Panc1 (cell line): ENCODE measurements around the gene ABLIM2. TPM values are rescaled to one million over a fixed set of nuclear protein-coding genes. Genes with fewer than 3 reads are reported as not detected.

Experiments used
- ATAC-seq: fragments of 200-7000 bp; cut with Tn5 transposase; 2 replicates; pipeline ENCODE4 v1.9.1; 2020; ENCODE audit warnings: mild to moderate bottlenecking, moderate library complexity
- BruUV-seq: library from RNA; stranded (reverse); fragments of 400-500 nt; replicated peaks from 2 replicates; lab custom pipeline; 2021; lab: Mats Ljungman, UMichigan
- CTCF ChIA-PET: fragments of 300-600 bp; sonication (Branson Sonifier 250); formaldehyde crosslinking; loops from one replicate; lab custom pipeline; 2022; ENCODE audit warnings: antibody characterized with exemption; lab: Charles Lee
- POLR2A ChIA-PET: fragments of 300-600 bp; sonication (Branson Sonifier 250); formaldehyde crosslinking; loops from one replicate; lab custom pipeline; 2022; ENCODE audit warnings: antibody characterized with exemption; lab: Charles Lee
- DNase-seq: peaks from one replicate; pipeline ENCODE4 v3.0.0-alpha.2; 2010; ENCODE audit warnings: low read depth, low spot score
- H3K27ac ChIP-seq: 2 replicates; pipeline ENCODE4 v1.5.1; 2011; ENCODE audit warnings: mild to moderate bottlenecking, low read length, inconsistent platforms
- H3K27me3 ChIP-seq: fragments of 200-500 bp; sonication (Bioruptor generic); 2 replicates; pipeline ENCODE4 v1.6.0; 2014; ENCODE audit warnings: low read length, inconsistent platforms; ENCODE audit not compliant: control insufficient read depth, insufficient read depth
- H3K36me3 ChIP-seq: fragments of 200-500 bp; sonication (Bioruptor generic); 2 replicates; pipeline ENCODE4 v1.5.1; 2014; ENCODE audit warnings: inconsistent platforms, mild to moderate bottlenecking, low read length, moderate library complexity; ENCODE audit not compliant: control insufficient read depth, insufficient read depth
- H3K4me1 ChIP-seq: 2 replicates; pipeline ENCODE4 v1.5.1; 2011; ENCODE audit warnings: inconsistent platforms, mild to moderate bottlenecking, low read length, moderate library complexity; ENCODE audit not compliant: control insufficient read depth, insufficient read depth
- H3K4me3 ChIP-seq, 2 experiments: 2 replicates each; pipeline ENCODE4 v1.5.1; 2011 to 2012; ENCODE audit warnings: low read depth in 2 of 2, low read length in 2 of 2, mild to moderate bottlenecking in 2 of 2, inconsistent platforms in 1 of 2, moderate library complexity in 1 of 2
- H3K9me3 ChIP-seq: fragments of 200-500 bp; sonication (Bioruptor generic); 2 replicates; pipeline ENCODE4 v1.5.1; 2014; ENCODE audit warnings: low read depth, mild to moderate bottlenecking, inconsistent platforms, low read length, moderate library complexity; ENCODE audit not compliant: control insufficient read depth, insufficient read depth
- CTCF ChIP-seq: fragments of 450-650 bp; IDR thresholded peaks from 2 replicates; pipeline ENCODE4 v1.5.1; 2017; ENCODE audit warnings: mild to moderate bottlenecking
- POLR2AphosphoS5 ChIP-seq: IDR thresholded peaks from 2 replicates; pipeline ENCODE4 v1.6.1; 2012; ENCODE audit warnings: mild to moderate bottlenecking, low read depth, low read length, moderate library complexity
- REST ChIP-seq, 2 experiments: IDR thresholded peaks; 2 replicates each; pipeline ENCODE4 v1.6.1; 2011 to 2012; ENCODE audit warnings: low read depth in 2 of 2, control low read depth in 1 of 2, low read length in 1 of 2, mild to moderate bottlenecking in 1 of 2, moderate library complexity in 1 of 2; ENCODE audit not compliant: insufficient read depth in 1 of 2
- SIN3A ChIP-seq: IDR thresholded peaks from 2 replicates; pipeline ENCODE4 v1.6.1; 2012; ENCODE audit warnings: low read depth, mild to moderate bottlenecking, low read length, moderate library complexity, borderline replicate concordance; ENCODE audit not compliant: insufficient read depth
- TCF7L2 ChIP-seq: IDR thresholded peaks from 2 replicates; pipeline ENCODE4 v1.6.1; 2011; ENCODE audit warnings: mild to moderate bottlenecking, low read depth, low read length, inconsistent platforms
- in situ Hi-C: cut with HindIII; loops from 2 replicates; pipeline ENCODE4 v1.10.0; 2016; ENCODE audit warnings: low sequenced_read_pairs, low pct_unique_long_range_greater_than_20kb
- intact Hi-C: fragments of 100-400 bp; cut with micrococcal nuclease; formaldehyde crosslinking; loops from one replicate; pipeline ENCODE4 v1.10.0; 2022; ENCODE audit not compliant: unreplicated experiment
- total RNA-seq: library from RNA; stranded (reverse); gene quantifications from one replicate; pipeline ENCODE4 v1.2.1, GENCODE V29; 2021; ENCODE audit not compliant: unreplicated experiment

ABLIM2 gene
- total RNA-seq, 1 experiment from 2014 or later: 0.64 TPM

- no peaks in the 10 kb centered on the region for H3K36me3 ChIP-seq
- intact Hi-C loops: no loop called here
- no TSS peak for BruUV-seq
- DNase-seq (no peak), ATAC-seq (no peak)
- no peak overlapping the region for H3K4me3 ChIP-seq
- ChIA-PET CTCF (no interaction called here), POLR2A (interaction anchor here (0.5 kb wide), 1 partner anchor 237 kb away, joined by 3 read pairs; no protein-coding TSS in a partner anchor)
- no peak overlapping the region for H3K27ac ChIP-seq
- H3K9me3 ChIP-seq: no peaks in the 10 kb centered on the region
- no peak for TF ChIP-seq SIN3A
- in situ Hi-C loops: no loop called here
- H3K4me1 ChIP-seq: peaks cover 5% of the 10 kb centered on the region; the same call in 1 of the 2 replicates
- H3K27me3 ChIP-seq: no peaks in the 10 kb centered on the region
Observed at GRCh38 chr4:8080754-8081065, 77.9 kb downstream of the ABLIM2 start.

GRCh38 chr4:8079916-8080753, 78.5 kb downstream of the ABLIM2 start:
- no peak overlapping the region for H3K4me3 ChIP-seq
- in situ Hi-C loops (no loop called here), intact Hi-C loops (no loop called here)
- ChIA-PET POLR2A (interaction anchor here (0.5 kb wide), 1 partner anchor 236 kb away, joined by 3 read pairs; no protein-coding TSS in a partner anchor), CTCF (no interaction called here)
- BruUV-seq: no TSS peak
- TF ChIP-seq SIN3A: no peak
- TF ChIP-seq TCF7L2: no peak
- TF ChIP-seq REST (IDR thresholded peaks at IDR 0.05; ENCODE audit: insufficient read depth in 1 of 2, low read depth in 2 of 2, low read length in 1 of 2): no peak
- TF ChIP-seq POLR2AphosphoS5: no peak
- no peak for TF ChIP-seq CTCF
- H3K4me1 ChIP-seq: peaks cover 5% of the 10 kb centered on the region; the same call in 1 of the 2 replicates
- H3K36me3 ChIP-seq: no peaks in the 10 kb centered on the region
- DNase-seq (no peak), ATAC-seq (no peak)
- no peaks in the 10 kb centered on the region for H3K9me3 ChIP-seq
- H3K27ac ChIP-seq: no peak overlapping the region
- H3K27me3 ChIP-seq: no peaks in the 10 kb centered on the region
